Naive B cell (primary cell): ENCODE results near the gene HIBCH. TPM values are rescaled to one million over a fixed set of nuclear protein-coding genes. Genes with fewer than 3 reads are reported as not detected.
"Not testable (repeated sequence)": the region's sequence is repeated elsewhere in the genome, so short reads cannot be mapped to it uniquely, and the experiment has no call there.

ENCODE experiments used
- ATAC-seq, 2 donors: fragments of 150-1000 bp; cut with Tn5 transposase; 2 replicates each; pipeline ENCODE4 v1.10.0; 2021; ENCODE audit warnings: low read depth in 2 of 2, mild to moderate bottlenecking in 2 of 2, moderate library complexity in 2 of 2
- DNase-seq: peaks from one replicate; pipeline ENCODE4 v3.0.0; 2022
- H3K27ac Mint-ChIP-seq, 6 donors: one replicate each; pipeline ENCODE4 v1.8.0; 2020 to 2022; ENCODE audit warnings: mild to moderate bottlenecking in 6 of 6, mixed read lengths in 6 of 6, moderate library complexity in 5 of 6, inconsistent platforms in 2 of 6
- H3K27me3 Mint-ChIP-seq, 3 donors: one replicate each; pipeline ENCODE4 v1.8.0; 2021 to 2022; ENCODE audit warnings: mixed read lengths in 3 of 3, mild to moderate bottlenecking in 1 of 3
- H3K36me3 Mint-ChIP-seq, 2 donors: one replicate each; pipeline ENCODE4 v1.8.0; 2020 to 2022; ENCODE audit warnings: mixed read lengths in 2 of 2, inconsistent platforms in 1 of 2, mild to moderate bottlenecking in 1 of 2
- H3K4me1 Mint-ChIP-seq, 3 donors: one replicate each; pipeline ENCODE4 v1.8.0; 2020 to 2022; ENCODE audit warnings: mixed read lengths in 3 of 3, inconsistent platforms in 1 of 3, mild to moderate bottlenecking in 1 of 3, moderate library complexity in 1 of 3
- H3K4me3 Mint-ChIP-seq, 8 donors: one replicate each; pipeline ENCODE4 v1.8.0; 2020 to 2022; ENCODE audit warnings: mild to moderate bottlenecking in 8 of 8, mixed read lengths in 8 of 8, moderate library complexity in 8 of 8, inconsistent platforms in 2 of 8
- H3K9me3 Mint-ChIP-seq, 7 donors: one replicate each; pipeline ENCODE4 v1.8.0; 2020 to 2022; ENCODE audit warnings: mixed read lengths in 7 of 7, mild to moderate bottlenecking in 5 of 7, inconsistent platforms in 2 of 7, moderate library complexity in 1 of 7
- polyA plus RNA-seq, 6 donors: library from polyadenylated mRNA; unstranded; fragments of 300-500 nt; fragmentation: Illumina TruSeq; gene quantifications; one replicate each; pipeline ENCODE4 v1.2.3, GENCODE V29; 2021; ENCODE audit warnings: low read depth in 6 of 6

HIBCH gene
- polyA plus RNA-seq = 10 to 100 TPM; 11.6 to 31.7 (median 22.4) TPM

- peak; percentile 89 to 90 for ATAC-seq
- peaks cover 0 to 7% of the 10 kb centered on the region in 2 donors for H3K36me3 Mint-ChIP-seq
Observed at GRCh38 chr2:190319555-190320498, at the start of gene HIBCH. Gene HIBCH, minus strand, starts transcription at chr2:190319826. Its CDS starts 76 bp downstream, at chr2:190319750.

DNA sequence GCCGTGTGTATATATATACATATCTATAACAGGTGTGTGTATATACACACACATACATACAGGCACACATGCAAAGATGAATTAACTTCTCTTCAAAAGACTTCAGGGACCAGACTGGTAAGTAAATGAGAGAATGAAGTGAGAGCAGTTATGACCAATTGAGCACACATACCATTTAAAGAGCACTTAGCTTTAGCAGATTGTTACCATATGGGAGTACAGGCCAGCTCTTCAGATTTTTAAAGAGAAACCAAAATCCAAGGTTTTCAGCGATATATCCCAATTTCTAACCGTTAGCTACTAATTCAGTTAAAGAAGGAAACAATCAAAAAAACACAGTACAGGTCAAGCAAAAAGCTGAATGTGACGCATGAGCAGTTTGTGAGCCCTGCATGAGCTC lies 47.5 kb upstream of the HIBCH start:
- Mint-ChIP-seq H3K4me1 (peaks cover 0 to 6% (median 2%) of the 10 kb centered on the region in 3 donors), H3K4me3 (no peak overlapping the region), H3K27ac (no peak overlapping the region), H3K9me3 (no peaks in the 10 kb centered on the region), H3K36me3 (peaks cover 0 to 14% of the 10 kb centered on the region in 2 donors), H3K27me3 (no peaks in the 10 kb centered on the region)
- no peak for ATAC-seq
- no peak for DNase-seq

More at GRCh38 chr2:190319555-190320498, at the start of gene HIBCH:
- Mint-ChIP-seq H3K9me3 (no peaks in the 10 kb centered on the region), H3K27me3 (peaks cover 5 to 8% (median 6%) of the 10 kb centered on the region in 3 donors), H3K27ac (peak within 1 kb of the TSS; percentile 87 to 99 (median 98)), H3K4me3 (peak within 1 kb of the TSS; percentile 86 to 100 (median 98)), H3K4me1 (peaks cover 28 to 52% (median 47%) of the 10 kb centered on the region in 3 donors)
- peak; percentile 77 for DNase-seq

- peaks cover 0 to 6% (median 4%) of the 10 kb centered on the region in 3 donors for H3K4me1 Mint-ChIP-seq
- no peak overlapping the region for H3K4me3 Mint-ChIP-seq
- no peak overlapping the region for H3K27ac Mint-ChIP-seq
- peaks cover 0 to 14% of the 10 kb centered on the region in 2 donors for H3K36me3 Mint-ChIP-seq
- DNase-seq (no peak), ATAC-seq (no peak)
- no peaks in the 10 kb centered on the region for H3K9me3 Mint-ChIP-seq
- H3K27me3 Mint-ChIP-seq = no peaks in the 10 kb centered on the region
Observed at GRCh38 chr2:190366248-190366753, 46.7 kb upstream of the HIBCH start.

- H3K27ac Mint-ChIP-seq = no peak overlapping the region
- peaks cover 0 to 14% of the 10 kb centered on the region in 2 donors for H3K36me3 Mint-ChIP-seq
- no peaks in the 10 kb centered on the region for H3K9me3 Mint-ChIP-seq
- H3K4me1 Mint-ChIP-seq = peaks cover 0 to 10% (median 4%) of the 10 kb centered on the region in 3 donors
- no peaks in the 10 kb centered on the region for H3K27me3 Mint-ChIP-seq
- ATAC-seq = no peak
- H3K4me3 Mint-ChIP-seq = no peak overlapping the region
- DNase-seq = no peak
Observed at GRCh38 chr2:190365499-190366204, 46.0 kb upstream of the HIBCH start.

GRCh38 chr2:190362894-190363293 lies 43.3 kb upstream of the HIBCH start:
- no peaks in the 10 kb centered on the region for H3K27me3 Mint-ChIP-seq
- DNase-seq = no peak
- no peak for ATAC-seq
- H3K27ac Mint-ChIP-seq = no peak overlapping the region
- no peak overlapping the region for H3K4me3 Mint-ChIP-seq
- H3K4me1 Mint-ChIP-seq = peaks cover 10 to 27% (median 10%) of the 10 kb centered on the region in 3 donors
- no peaks in the 10 kb centered on the region for H3K36me3 Mint-ChIP-seq
- H3K9me3 Mint-ChIP-seq = no peaks in the 10 kb centered on the region

DNA sequence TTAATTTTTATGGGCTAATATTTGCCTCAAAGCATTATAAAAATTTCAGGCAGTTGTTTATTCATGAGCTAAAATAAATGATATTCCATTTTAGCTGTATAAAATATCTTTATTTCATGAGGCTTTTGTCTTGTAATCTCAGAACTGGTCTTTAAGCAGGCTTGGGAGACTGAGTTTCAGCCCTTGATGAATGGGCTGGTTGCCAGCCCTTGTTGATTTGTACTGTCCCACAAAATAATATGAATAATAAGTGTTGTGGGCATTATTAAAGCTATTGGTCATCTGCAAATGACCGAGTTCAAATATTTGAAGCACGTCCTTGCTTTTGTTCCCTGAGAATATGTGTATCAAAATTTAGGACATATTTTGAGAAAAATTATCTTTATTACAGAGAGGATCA lies 41.9 kb upstream of the HIBCH start:
- DNase-seq (no peak), ATAC-seq (no peak)
- H3K4me3 Mint-ChIP-seq = peak overlapping the region in 2 of 8 donors; percentile 2 to 8
- peaks cover 10 to 27% (median 10%) of the 10 kb centered on the region in 3 donors for H3K4me1 Mint-ChIP-seq
- H3K36me3 Mint-ChIP-seq = no peaks in the 10 kb centered on the region
- H3K27ac Mint-ChIP-seq = no peak overlapping the region
- H3K27me3 Mint-ChIP-seq = no peaks in the 10 kb centered on the region
- H3K9me3 Mint-ChIP-seq = no peaks in the 10 kb centered on the region

DNA sequence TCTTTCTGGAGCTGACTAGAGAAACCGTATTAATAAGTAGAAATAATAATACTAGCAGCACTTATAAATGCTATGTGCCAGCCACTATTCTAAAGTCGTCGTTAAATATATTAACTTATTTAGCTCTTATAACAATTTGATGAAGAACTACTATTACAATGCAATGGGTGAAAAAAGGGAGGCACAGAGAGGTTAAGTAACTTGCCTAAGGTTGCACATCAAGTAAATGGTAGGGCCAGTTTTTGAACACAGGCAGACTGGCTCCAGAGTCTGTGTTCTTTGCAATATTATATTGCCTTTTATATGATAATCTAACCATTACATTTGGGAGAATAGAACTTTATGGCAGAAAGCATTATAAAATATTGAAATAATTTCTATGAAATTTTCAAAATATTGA lies 41.3 kb upstream of the HIBCH start:
- Mint-ChIP-seq H3K4me3 (peak overlapping the region in 6 of 8 donors; percentile 91 to 97 (median 94)), H3K36me3 (no peaks in the 10 kb centered on the region), H3K4me1 (peaks cover 10 to 27% (median 10%) of the 10 kb centered on the region in 3 donors), H3K27ac (peak overlapping the region in 1 of 6 donors; percentile 84), H3K27me3 (no peaks in the 10 kb centered on the region), H3K9me3 (no peaks in the 10 kb centered on the region)
- DNase-seq (no peak), ATAC-seq (no peak)

GRCh38 chr2:190360561-190360960 lies 40.9 kb upstream of the HIBCH start:
- Mint-ChIP-seq H3K27ac (peak overlapping the region in 3 of 6 donors; percentile 30 to 96 (median 84)), H3K9me3 (no peaks in the 10 kb centered on the region), H3K4me3 (peak overlapping the region; percentile 91 to 98 (median 94)), H3K36me3 (no peaks in the 10 kb centered on the region), H3K27me3 (no peaks in the 10 kb centered on the region), H3K4me1 (peaks cover 10 to 27% (median 10%) of the 10 kb centered on the region in 3 donors)
- DNase-seq (no peak), ATAC-seq (no peak)

DNA sequence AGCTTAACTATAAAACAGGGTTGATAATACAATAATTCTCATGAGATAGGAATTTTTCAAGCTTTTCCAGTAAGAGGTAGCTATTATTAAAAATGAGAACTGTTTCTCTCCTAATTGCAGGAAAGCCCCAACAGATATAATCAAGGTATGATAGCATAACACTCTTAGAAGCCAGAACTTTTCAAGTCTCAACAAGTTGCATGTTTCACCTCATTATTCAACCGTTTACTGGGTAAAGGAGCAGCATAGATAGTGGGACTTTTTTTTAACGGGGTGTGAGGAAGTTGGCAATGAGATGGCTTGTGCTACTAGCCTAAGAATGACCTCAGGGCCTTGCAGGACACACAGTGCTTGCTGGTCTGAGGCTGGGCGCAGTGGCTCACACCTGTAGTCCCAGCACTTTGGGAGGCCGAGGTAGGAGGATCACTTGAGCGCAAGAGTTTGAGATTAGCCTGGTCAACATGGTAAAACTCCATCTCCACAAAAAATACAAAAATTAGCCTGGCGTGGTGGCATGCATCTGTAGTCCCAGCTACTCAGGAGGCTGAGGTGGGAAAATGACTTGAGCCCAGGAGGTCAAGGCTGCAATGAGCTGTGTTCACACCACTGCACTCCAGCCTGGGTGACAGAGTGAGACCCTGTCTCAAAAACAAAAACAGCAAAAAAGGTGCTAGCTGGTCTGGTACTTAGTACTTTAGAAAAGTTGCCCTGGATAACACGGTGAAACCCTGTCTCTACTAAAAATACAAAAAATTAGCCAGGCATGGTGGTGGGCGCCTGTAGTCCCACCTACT lies 39.2 kb upstream of the HIBCH start:
- Mint-ChIP-seq H3K4me3 (peak overlapping the region in 7 of 8 donors; percentile 49 to 97 (median 77)), H3K27ac (peak overlapping the region in 5 of 6 donors; percentile 45 to 96 (median 78)), H3K4me1 (peaks cover 10 to 27% (median 10%) of the 10 kb centered on the region in 3 donors)
- H3K36me3 Mint-ChIP-seq, H3K27me3 Mint-ChIP-seq, DNase-seq, ATAC-seq, H3K9me3 Mint-ChIP-seq: not testable (repeated sequence)

- DNase-seq (no peak), ATAC-seq (no peak)
- no peak overlapping the region for H3K4me3 Mint-ChIP-seq
- no peaks in the 10 kb centered on the region for H3K9me3 Mint-ChIP-seq
- H3K4me1 Mint-ChIP-seq = peaks cover 10 to 24% (median 10%) of the 10 kb centered on the region in 3 donors
- no peaks in the 10 kb centered on the region for H3K27me3 Mint-ChIP-seq
- H3K36me3 Mint-ChIP-seq = no peaks in the 10 kb centered on the region
- H3K27ac Mint-ChIP-seq = no peak overlapping the region
Observed at GRCh38 chr2:190357600-190357999, 38.0 kb upstream of the HIBCH start.

DNA sequence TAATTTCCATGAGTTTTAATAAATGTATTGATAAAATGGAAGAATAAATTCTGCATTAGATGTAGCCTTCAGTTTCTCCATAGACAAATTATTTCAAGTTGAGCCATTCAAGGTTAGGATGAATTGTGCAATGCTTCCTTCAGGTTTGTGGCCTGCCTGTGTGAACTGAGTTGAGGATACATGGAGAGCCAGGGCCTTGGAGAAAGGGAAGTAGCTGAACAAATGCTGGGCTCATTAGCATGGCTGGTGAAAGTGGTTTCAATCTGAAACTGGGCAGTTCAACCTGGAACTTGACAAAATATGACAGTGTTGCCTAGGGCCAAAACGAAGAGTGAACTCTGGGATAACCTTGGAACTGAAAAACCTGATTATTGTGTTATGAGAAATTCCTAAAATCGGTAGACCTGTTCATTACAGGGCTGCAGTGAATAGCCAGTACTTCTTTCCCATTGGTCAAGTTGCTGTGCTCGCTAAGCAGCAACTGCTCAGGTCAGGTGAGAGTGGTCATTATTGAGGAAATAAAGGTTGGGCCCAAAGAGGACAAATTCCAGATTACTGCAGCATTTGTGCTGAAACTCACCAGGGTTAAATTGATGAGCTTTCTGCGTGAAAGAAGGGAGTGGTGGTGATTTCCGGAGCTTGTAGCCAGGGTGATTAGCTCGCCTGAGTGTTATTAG lies 36.5 kb upstream of the HIBCH start:
- no peak overlapping the region for H3K4me3 Mint-ChIP-seq
- DNase-seq = no peak
- H3K4me1 Mint-ChIP-seq = peaks cover 6 to 21% (median 10%) of the 10 kb centered on the region in 3 donors
- H3K27me3 Mint-ChIP-seq = no peaks in the 10 kb centered on the region
- H3K27ac Mint-ChIP-seq = peak overlapping the region in 1 of 6 donors; percentile 57
- H3K9me3 Mint-ChIP-seq = no peaks in the 10 kb centered on the region
- no peaks in the 10 kb centered on the region for H3K36me3 Mint-ChIP-seq
- no peak for ATAC-seq

DNA sequence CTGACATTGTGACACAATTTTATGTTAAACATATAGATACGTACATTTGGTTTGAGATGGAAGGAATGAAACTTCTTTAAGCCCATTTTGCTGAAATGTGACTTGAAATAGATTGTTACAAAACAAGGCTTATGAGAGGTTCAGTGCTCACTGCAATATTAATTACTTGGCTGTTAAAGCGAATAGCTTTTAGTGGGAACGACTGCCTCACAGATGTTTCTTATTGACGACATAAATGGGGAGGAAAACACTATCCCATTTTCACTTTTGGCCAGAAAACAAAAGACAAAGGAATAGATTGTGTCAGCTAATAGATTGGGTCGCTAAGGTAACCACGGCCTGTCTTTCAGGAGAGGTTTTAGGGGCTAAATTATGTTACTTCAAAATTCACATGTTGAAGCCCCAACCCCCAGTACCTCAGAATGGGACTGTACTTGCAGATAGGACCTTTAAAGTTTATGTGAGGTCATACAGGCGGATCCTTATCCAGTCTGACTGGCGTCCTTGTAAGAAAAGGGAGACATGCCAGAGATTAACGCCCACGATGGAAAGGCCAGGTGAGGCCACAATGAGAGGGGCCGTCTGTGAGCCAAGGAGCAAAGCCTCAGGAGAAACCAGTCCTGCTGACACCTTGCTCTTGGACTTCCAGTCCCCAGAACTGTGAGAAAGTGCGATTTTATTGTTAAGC lies 34.5 kb upstream of the HIBCH start:
- DNase-seq (no peak), ATAC-seq (no peak)
- H3K4me3 Mint-ChIP-seq = no peak overlapping the region
- no peak overlapping the region for H3K27ac Mint-ChIP-seq
- H3K36me3 Mint-ChIP-seq = no peaks in the 10 kb centered on the region
- peaks cover 0 to 4% (median 0%) of the 10 kb centered on the region in 3 donors for H3K4me1 Mint-ChIP-seq
- no peaks in the 10 kb centered on the region for H3K27me3 Mint-ChIP-seq
- no peaks in the 10 kb centered on the region for H3K9me3 Mint-ChIP-seq
